Stimulated activated CD8-positive, alpha-beta memory T cell treated with anti-CD3 and anti-CD28 coated beads, Interleukin-12 subunit alpha, Interleukin-12 subunit beta, amount 100 ng/mL, for 24 hours (primary cell): ENCODE results near the gene EPHB2.
"Not testable (repeated sequence)": the region's sequence is repeated elsewhere in the genome, so short reads cannot be mapped to it uniquely, and the experiment has no call there.

Experiments used
- DNase-seq: peaks from one replicate; pipeline ENCODE4 v3.0.0-alpha.2; 2020; ENCODE audit errors: extremely low read depth

EPHB2 gene

DNA sequence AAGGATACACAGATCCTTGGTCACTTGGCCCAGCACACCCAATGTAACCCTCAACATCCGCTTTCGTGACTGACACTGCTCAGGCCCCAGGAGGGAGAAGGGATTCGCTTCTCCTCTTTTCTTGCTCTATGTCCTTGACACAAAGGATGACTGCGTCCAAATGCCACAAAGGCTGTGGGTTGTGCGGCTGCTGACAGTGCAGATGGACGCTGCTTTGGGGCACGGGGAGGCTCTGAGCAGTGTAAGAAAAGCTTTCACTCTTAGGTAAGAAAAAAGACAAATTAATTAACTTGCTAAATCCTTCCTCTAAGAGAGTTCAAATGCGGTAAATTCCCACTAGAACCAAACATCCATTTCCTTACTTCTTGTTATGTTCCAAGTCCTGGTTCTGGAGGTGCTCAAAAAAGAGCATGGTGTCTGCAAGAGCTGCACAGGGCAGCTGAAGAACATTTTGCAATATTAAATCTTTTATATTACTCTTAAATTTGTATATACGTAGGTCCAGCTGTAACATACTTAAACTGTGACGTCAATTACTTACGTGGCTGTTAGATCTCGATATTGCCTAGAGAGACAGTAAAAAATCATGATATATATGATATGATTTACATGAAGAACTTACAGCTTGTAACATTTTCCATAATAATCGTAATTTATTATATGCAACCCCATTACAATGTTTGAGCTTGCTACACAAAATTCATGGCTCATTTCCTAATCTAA, 19.4 kb upstream of the EPHB2 start:
- DNase-seq: no peak

DNA sequence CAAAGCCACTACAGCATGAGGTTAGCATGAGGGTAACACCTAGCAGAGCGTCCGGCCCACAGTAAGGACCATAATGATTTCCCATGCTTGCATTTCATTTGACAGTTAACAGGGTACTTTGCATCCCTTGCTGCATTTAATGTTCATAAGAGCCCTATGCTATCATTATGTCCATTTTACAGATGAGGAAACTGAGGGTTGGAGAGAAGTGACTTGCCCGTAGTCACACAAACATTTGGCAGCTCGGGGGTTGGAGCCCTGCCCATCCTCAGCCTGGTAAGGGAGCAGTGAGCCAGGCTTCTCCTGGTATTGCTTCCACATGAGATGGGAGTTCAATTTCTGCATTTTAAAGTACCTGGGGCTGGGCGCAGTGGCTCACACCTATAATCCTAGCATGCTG, 16.5 kb upstream of the EPHB2 start:
- no peak for DNase-seq

DNA sequence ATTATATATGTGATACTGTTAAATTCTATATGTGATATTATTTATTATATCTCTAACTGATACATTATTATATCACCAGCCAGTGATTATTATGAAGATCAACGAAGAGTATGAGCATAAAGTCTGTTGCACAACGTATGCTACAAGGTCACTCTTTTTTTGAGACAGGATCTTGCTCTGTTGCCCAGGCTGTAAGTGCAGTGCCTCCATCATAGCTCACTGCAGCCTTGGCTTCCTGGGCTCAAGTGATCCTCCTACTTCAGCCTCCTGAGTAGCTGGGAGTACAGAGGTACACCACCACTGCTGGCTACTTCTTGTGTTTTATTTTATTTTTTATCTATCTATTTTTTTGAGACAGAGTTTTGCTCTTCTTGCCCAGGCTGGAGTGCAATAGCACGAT, 14.0 kb upstream of the EPHB2 start:
- no peak for DNase-seq

DNA sequence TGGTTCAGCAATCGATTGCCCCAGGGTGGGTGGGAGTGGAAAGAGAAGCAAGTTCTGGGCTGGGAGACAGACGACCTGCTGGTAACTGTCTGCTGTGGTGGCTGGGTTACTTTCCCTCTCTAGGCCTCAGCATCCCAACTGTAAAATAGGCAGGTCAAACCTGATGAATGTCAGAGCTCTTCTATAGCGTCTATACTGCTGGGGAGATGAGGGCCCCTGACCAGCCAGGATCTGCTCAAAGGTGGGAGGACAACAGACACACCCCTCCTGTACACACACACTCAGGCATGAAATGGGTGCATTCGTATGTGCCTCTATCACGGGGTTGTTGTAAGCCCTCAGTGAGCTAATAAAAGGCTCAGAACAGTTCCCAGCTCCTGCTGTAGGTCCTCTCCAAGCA, 12.7 kb upstream of the EPHB2 start:
- DNase-seq: no peak

DNA sequence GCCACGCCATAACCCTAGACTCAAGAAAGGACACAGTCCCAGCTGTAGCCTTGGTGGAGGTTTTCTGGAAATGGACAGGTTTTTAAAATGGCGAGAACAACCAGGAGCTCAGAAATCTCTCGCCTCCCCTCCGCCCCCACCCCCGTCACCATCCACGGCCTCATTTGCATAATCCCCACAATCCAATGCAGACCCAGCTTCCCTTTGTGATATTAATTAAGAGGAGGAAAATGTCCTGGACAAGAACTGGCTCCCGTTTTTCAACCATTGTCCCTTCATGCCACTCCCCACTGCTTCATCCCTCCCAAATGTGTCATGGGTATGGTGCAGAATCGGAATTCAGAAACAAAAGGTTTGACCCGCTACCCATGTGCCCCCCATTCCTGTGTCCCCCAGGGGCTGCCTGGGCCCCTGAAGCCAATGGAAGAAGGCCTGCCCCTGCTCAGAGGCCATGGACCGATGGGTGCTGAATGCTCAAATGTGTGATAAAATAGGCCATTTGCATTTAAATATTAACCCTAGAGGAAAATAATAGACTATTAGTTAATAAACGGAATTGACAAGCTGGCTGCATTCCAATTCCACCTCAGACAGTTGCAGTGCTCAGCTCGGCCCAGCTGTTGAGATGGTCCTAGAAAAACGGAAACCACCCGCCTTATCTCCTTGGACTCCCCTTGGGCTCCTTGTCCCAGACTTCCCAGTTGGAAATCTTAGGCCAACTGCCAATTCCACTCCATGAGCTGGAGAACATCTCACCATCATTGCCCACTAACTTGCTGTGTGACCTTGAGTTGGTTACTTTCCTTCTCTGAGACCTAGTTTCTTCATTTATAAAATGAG, 10.7 kb upstream of the EPHB2 start:
- no peak for DNase-seq

DNA sequence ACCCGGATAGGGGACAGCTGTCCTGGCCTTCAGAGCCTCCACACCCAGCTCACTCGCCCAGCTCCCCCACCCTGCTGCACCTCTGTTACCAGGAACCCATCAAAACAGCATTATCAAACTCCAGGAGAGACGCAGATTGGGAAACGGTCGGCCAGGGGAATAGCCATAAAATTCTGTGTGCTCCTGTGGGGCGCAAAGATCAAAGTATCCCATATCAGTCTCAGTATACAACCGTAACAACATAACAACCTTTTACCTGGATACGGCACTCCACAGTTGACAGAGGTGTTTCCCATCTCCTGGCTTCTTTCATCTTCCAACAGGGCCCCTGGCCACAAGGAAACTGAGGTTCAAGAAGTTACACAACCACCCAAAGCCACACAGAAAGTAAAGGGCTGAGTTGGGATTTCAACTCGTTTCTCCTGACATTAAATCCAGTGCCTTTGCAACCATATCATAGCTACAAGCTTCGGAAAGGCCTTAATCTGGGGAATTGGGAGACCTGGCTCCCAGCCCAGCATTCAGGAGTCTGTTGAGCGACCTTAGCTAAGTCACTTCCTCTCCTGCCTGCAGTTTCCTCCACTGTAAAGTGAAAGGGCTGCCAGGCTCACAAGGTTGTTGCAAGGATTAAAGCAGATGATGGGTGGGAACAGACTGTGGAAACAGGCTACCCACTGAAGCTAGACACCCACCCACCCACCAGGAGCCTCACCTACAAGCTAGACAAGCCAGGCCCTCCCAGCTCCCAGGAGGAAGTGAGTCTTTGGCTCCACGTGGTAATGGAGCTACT, 8.1 kb upstream of the EPHB2 start:
- no peak for DNase-seq

DNA sequence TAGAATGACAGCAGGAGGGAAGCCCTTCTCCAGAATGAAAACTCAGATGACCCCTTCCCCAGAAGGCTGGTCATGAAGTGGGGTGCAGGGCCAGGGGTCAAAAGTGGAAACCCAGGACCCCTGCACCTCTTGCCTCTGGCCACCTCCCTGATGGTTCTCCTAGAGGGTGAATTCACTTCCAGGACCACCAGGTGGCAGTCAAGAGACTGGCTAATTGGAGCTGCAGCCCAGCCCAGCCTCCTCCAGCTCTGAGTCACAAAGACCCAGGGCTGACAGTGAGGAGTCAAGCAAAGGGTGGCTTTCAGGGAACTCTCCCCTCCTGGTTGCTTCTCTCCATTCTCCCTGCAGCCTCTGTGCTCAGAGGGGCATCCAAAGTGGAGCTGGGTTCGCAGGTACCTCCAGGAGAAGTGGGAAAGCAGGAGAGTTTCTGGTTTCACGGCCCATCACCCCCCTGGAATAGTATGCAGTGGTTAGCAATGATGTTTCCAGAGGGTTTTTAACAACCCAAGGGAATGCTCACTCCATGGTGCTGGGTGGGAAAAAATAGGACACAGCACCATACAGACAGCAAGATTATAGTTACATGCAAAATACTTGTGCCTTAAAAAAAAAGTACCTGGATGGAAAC, 6.1 kb upstream of the EPHB2 start:
- DNase-seq: peak; percentile 53

DNA sequence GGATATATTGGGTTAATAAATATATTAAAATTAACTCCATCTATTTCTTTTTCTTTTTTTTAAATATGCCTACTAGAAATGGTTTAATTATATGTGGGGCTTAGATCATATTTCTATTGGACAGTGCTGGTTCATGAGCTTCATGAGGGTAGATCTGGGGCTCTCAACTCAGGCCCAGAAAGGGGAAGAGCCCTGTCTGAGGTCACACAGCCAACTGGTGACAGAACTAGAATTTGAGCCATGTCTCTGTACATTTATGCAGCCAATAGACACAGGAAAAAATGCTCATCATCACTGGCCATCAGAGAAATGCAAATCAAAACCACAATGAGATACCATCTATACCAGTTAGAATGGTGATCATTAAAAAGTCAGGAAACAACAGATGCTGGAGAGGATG, 5.1 kb upstream of the EPHB2 start:
- no peak for DNase-seq

DNA sequence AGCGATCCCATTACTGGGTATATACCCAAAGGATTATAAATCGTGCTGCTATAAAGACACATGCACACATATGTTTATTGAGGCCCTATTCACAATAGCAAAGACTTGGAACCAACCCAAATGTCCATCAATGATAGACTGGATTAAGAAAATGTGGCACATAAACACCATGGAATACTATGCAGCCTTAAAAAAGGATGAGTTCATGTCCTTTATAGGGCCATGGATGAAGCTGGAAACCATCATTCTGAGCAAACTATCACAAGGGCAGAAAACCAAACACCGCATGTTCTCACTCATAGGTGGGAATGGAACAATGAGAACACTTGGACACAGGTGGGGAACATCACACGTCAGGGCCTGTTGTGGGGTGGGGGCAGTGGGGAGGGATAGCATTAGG, 4.5 kb upstream of the EPHB2 start:
- DNase-seq: not testable (repeated sequence)

DNA sequence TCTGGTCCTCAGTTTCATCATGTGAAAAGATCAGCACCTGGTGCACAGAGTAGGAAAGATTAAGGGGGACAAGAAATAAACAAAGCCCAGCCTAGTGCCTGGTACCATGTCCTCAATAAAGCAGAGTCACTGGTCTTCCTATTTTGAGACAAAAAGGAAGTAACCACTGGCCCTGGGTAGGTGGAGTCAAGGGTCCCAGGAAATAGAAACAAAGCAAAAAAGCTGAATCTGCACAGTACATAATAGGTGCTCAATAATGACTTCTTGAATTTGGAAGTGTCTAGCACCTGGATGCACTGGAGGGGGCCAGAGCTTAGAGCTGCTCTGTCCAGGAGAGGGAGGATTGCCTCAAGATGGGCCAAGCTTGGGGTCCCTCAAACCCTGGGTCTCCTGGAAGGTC, 1.9 kb upstream of the EPHB2 start:
- no peak for DNase-seq

DNA sequence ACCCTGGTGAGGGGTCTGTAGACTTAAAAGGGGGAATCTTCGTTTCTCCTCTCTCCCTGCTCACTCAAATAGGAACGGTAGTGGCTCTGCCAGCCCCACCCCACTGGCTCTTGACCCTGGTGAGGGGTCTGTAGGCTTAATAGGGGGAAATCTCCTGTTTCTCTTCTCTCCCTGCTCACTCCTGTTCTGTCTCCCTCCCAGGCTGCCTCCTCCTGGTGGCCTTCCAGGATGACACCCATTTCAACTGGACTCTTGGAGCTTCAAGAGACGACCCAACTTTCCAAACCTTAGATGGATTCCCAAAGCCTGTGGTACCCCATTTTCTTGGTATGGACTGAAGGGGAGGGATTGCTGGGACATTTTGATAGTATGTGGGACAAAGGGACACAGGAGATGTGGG, 1.4 kb upstream of the EPHB2 start:
- DNase-seq: no peak

DNA sequence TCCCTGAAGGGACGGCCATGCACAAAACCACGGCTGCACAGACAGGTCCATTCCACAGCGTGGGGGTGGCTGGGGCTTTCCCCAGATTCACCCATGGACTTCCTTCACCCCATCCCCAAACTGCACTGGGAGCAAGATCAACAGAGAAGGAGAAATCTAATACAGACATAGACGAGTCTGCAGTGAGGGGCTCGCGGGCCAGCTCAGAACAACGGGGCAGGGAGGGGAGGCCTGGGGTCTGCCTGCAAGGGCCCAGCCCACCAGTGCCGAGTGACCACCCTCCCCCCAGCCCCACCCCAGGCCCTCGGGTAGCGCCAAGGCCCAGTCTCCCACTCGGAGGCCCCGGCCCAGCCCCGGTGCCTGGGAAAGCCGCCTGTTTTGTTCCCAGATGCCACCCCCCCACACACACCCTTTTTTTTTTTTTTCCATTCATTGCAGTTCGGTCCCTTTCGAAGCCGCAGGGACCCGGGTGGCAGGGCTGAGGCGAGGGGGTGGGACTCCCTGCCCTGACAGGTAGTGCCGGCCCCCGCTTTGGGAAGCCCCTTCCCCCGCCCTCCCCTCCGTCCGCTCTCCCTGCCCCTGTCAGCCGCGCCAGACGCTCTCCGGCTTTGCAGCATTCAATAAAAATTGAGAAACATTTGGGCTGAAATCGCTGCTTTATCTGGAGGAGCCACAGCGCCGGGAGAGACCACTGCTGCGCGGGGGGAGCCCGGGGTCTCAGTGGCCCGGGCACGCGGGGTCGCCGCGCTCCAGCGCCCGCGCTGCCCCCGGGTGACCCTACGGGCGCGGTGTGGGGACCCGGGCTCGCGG, 543 bp upstream of the EPHB2 start:
- no peak for DNase-seq

DNA sequence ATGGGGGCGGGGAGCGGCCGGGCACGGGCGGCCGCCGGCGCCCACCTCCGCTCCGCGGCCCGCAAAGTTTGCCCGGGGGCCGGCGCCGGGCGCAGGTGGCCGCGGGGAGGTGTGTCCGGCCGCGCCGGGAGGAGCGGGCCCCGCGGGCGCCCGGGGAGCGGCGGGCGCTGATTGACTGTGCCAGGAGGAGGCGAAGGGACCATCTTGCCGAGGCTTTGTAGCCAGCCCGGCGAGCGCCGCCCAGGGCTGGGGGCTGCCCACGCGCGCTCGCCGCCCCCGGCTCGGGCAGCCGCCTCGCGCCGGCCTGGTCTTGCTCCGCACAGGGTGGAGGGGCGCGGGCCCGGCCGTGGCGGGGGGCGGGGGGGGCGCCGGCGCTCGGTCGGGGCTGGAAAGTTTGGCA, 432 bp downstream of the EPHB2 start:
- DNase-seq: no peak

DNA sequence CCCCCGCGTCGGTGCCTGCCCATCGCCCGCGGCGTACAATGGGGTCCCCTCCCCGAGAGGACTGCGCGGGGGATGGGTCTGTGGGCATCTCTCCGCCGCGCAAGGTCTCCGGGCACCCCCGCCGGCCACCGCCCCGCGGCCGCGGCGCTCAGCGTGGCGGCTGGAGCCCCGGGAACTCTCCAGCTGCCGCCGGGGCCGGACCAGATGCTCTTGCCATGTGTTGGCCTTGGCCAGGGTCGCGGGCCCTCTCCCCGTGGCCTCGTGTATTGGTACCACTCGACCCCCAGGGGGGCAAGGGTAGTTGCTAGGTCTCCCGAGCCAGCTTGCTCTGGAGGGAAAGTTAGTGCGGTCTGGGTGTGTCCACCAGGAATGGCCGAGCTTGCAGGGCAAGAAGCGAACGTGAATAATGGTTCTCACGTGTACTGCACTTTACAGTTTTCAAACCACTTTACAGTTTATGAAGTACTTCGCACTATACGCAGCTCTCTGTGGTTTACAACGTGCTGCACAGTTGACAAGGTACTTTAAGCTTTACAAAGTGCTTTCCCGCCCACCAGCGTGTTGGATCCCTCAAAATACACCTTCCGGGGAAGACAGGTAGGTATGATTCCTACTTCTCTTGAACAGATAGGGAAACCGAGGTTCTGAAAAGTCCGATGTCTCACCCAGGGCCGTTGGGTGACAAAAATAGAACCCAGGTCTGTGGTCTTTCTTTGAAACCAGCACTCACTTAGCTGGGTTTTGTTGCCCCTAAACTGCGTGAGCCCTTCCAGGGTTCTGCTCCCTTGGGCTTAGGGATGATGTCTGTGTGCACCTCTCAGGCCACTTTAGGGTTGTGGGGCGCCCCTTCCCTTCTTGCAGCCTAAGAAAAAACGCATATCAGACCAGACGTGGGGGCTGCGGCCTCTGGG, 1.2 kb downstream of the EPHB2 start:
- no peak for DNase-seq

DNA sequence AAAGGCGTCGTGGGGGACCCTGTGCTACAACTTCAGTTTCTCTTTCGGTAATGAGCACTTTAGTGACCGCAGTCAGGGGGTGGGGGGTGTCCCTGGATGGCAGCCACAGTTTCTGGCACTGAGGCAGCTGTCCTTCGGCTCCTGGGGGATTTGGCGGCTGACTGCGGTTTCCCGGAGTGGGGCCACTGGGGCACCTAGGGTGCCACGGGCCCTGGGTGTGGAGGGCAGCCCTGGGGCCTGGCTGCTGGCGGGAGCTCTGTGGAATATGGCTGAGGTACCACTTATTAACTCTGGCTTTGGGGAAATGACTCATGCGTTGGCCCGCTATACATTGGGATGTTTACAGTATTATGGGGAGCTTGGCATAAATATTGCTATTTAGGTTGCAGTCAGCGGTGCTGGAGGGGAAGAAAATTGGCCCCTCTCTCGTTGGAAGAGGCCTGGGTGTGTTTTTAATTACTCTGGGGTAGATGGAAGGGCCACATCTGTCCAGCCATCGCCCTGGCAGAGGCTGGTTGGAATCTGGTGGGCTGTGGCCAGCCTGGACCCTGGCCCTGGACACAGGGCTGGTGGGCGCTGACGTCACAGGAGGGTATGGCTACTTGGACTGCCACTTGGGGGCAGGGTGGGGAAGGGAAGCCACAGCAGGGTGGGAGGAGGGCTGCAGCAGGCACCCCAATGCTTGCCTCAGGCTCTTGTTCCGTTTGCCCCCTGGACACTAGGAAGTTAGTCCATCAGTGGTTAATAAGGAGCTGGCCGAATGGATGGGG, 2.0 kb downstream of the EPHB2 start:
- no peak for DNase-seq

DNA sequence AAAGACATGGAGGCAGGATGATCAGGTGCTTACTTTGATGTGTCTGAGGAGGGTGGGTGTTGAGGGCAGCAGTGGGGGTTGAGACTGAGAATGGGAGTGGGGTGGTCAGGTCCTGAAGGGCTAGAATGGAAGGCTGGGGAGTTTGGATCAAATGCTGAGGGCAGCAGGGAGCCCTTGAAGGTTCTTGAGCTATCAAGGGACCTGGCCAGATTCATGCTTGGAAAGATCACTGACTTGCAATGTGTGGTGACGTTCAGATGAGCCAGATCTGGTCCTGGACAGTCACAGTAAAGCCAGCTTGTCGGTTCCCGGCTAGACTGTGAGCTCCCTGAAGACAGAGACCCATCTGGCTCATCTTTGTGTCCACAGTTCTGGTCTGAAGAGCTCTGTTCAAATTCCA, 3.8 kb downstream of the EPHB2 start:
- DNase-seq: no peak

DNA sequence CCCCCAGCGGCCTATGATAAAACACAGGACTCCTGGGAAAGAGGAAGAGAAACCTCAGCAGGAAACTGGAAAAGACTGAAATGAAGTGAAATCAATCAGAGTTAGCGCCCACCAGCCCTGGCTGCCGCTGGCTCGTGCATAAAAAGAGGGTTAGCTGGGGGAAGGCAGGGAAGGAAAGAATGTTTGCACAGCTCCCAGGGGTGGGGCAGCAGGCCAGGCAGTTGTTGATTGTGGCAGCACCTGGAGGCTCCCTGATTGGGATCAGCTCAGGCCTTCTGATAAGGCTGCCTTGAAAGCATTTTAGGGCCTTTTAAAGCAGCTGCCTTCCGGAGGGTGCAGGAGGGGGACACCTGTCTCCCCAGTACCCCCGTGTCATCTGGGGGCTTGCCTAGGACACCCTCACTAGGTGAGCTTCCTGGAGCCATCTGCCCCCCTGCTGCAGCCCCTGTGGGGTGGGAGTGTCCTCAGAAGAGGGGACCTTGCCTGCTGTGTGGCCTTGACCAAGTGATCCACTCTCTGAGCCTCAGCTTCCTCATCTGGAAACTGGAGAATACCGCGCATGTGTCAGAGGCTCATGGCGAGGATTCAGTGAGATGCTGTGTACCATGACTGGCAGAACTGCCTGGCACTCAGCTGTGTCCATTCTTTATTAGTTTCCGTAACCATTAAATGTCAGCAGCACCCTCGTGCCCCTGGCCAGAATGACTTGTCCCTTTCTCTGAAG, 6.6 kb downstream of the EPHB2 start:
- DNase-seq: no peak

DNA sequence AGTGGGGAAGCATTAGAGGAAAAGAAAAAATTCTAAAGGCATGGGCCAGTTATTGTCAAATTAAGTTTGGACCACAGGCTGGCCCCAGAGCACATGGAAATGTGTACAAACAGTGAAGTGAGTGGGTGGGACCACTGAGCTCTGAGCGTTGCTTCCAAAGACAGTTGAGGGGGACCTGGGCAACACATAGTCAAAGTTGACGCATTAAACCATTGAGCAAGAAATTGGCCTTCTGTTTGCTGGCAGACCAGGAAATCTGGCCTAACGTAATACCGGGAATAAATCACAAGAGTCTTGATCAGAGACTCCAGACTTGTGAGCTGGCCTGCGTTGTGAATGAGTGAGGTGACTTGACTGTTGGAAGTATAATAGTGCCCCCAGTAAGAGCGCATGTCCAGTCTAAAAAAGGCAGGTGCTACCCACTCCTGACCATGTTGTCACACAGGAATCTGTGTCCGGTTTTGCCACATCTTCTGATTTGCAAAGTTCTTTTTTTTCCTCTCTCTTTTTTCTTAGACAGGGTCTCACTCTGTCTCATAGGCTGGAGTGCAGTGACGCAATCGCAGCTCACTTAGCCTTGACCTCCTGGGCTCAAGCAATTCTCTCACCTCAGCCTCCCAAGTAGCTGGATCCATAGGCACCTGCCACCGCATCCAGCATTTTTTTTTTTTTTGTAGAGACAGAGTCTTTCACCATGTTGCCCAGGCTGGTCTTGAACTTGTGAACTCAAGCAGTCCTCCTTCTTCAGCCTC, 10.7 kb downstream of the EPHB2 start:
- no peak for DNase-seq
